Measurements from ENCODE around the gene LEP.

DNA sequence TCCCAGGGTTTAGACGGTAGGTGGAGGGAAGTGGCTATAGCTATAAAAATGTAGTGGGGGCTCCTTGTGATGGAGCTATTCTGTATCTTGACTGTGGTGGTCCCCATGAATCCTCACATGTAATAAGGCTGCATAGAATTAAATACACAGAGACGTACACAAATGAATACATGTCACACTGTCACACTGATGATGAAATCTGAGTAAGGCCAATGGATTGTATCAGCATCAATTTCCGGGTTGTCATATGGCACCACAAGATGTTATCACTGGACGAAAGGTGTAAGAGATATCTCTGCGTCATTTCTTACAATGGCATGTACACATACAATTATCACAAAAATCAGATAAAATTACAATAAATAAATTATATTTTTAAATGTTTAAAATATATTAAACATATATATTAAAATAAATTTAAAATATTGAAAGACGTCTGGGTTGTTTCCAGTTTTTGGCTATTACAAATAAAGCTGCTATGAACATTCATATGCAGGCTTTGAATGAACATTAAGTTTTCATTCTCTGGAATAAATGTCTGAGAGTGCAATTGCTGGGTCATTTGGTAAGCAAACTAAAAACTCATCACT lies 38.1 kb downstream of the LEP start:
- no peak for TF ChIP-seq POLR2A (IDR thresholded peaks at IDR 0.05; ENCODE audit: low read length)
- no peak for TF ChIP-seq GATA1 (IDR thresholded peaks at IDR 0.05; ENCODE audit: low read depth, low read length)
